ENCODE measurements around the gene ADIPOQ. TPM values are rescaled to one million over a fixed set of nuclear protein-coding genes. Genes with fewer than 3 reads are reported as not detected.
A peak's percentile ranks its signal among the peaks of the same experiment; 100 is the strongest.

Gene ADIPOQ
- total RNA-seq, 2 experiments from 2014 or later = not detected

DNA sequence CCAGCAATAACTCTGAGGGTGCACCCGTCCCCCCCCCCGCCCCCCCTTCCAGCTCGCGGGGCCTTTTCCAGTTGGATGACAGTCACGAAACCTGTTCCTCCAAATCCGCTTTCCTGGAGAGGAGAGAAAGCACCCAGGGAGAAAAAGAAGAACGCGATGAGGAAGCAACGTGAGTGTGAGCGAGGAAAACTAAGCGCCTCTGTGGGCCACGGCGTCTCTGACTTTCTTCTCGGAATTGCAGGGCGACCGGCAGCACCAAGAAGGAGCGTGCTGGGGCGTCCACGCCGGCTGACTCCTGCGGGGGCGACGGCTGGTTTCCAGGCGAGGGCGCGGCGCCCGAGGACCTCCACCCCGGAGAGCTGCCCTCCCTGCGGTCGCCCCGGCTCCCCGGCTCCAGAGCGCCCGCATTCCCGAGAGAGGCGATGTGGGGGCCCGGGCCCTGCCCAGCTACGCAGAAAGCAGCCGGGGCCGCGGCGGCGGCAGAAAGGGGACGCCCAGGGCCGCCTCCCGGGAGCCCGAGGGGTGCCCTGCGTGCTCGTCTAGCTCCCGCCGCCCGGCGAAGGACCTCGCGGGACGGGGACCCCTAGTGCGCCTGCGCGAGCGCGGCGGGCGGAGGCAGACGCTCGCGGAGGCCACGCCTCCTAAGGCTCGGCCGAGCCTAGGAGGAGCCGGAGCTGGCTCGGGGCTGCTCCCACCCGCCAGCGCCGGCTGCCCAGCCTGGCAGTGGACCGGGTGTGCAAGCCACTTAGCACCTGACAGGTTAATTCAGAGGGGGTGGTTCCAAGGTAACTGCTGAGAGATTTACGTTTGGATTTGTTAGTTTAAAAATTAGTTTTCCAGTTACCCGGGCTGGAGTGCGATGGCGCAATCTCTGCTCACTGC, 15.3 kb upstream of the ADIPOQ start:
- Mint-ChIP-seq H3K4me3 (peak overlapping the region; percentile 70), H3K27me3 (ENCODE audit: low read depth) (peaks cover 44% of the 10 kb centered on the region), H3K27ac (peak overlapping the region; percentile 72), H3K36me3 (ENCODE audit: low read depth) (no peaks in the 10 kb centered on the region), H3K4me1 (ENCODE audit: low read depth) (peaks cover 34% of the 10 kb centered on the region), H3K9me3 (ENCODE audit: insufficient read depth) (no peaks in the 10 kb centered on the region)
- DNase-seq (peak; percentile 87), ATAC-seq (peak; percentile 97)
- POLR2A ChIA-PET = interaction anchor here (0.5 to 5.9 kb wide), 11 partner anchors 19 to 312 kb away, joined by 3 to 54 read pairs (median 3); partner anchors contain the start of genes DNAJB11, EIF4A2, RPL39L and TBCCD1
- CTCF ChIA-PET = interaction anchor here (0.6 to 11.1 kb wide), 9 partner anchors 20 to 338 kb away, joined by 3 to 164 read pairs (median 5); partner anchors contain the start of genes AHSG, RFC4 and RPL39L

- H3K36me3 Mint-ChIP-seq (ENCODE audit: low read depth) = no peaks in the 10 kb centered on the region
- H3K27me3 Mint-ChIP-seq (ENCODE audit: low read depth) = peaks cover 51% of the 10 kb centered on the region
- ChIA-PET POLR2A (interaction anchor here (1.6 to 5.9 kb wide), 2 partner anchors 45 to 213 kb away, joined by 3 to 54 read pairs; partner anchors contain the start of gene EIF4A2), CTCF (interaction anchor here (1.3 to 2.2 kb wide), 3 partner anchors 21 to 311 kb away, joined by 3 to 9 read pairs (median 7); partner anchors contain the start of gene RPL39L)
- peaks cover 34% of the 10 kb centered on the region for H3K4me1 Mint-ChIP-seq (ENCODE audit: low read depth)
- H3K9me3 Mint-ChIP-seq (ENCODE audit: insufficient read depth) = no peaks in the 10 kb centered on the region
- no peak for ATAC-seq
- DNase-seq = no peak
- no peak overlapping the region for H3K4me3 Mint-ChIP-seq
- H3K27ac Mint-ChIP-seq = no peak overlapping the region
These were observed 14.2 kb upstream of the ADIPOQ start for GRCh38 chr3:186828340-186828739.

- Mint-ChIP-seq H3K36me3 (ENCODE audit: low read depth) (no peaks in the 10 kb centered on the region), H3K27ac (no peak overlapping the region), H3K4me1 (ENCODE audit: low read depth) (peaks cover 11% of the 10 kb centered on the region), H3K27me3 (ENCODE audit: low read depth) (peaks cover 57% of the 10 kb centered on the region), H3K4me3 (no peak overlapping the region), H3K9me3 (ENCODE audit: insufficient read depth) (no peaks in the 10 kb centered on the region)
- CTCF ChIA-PET = no interaction called here
- ATAC-seq (no peak), DNase-seq (no peak)
- POLR2A ChIA-PET = no interaction called here
These were observed 10.7 kb upstream of the ADIPOQ start for GRCh38 chr3:186831798-186832197.

DNA sequence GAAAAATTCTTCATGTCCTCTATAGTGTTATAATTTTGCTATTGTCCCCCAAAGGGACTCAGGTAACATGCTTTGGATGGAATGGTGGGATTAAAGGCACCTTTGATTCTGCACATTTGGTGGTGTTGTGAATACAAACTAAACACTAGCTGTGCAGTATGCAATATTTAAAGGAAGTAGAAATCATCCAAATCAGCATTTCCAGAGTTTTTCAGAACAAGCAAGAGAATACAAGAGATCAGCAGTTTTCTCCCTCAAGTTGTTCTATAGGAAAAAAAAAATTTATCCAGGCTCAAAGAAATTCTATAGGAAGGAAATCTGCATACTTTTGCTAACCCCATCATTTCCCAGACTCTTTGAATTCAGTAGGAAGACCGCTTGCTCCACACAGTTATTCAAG, 10.2 kb upstream of the ADIPOQ start:
- Mint-ChIP-seq H3K36me3 (ENCODE audit: low read depth) (no peaks in the 10 kb centered on the region), H3K4me1 (ENCODE audit: low read depth) (peaks cover 11% of the 10 kb centered on the region), H3K4me3 (no peak overlapping the region), H3K9me3 (ENCODE audit: insufficient read depth) (no peaks in the 10 kb centered on the region), H3K27ac (no peak overlapping the region), H3K27me3 (ENCODE audit: low read depth) (peaks cover 57% of the 10 kb centered on the region)
- ChIA-PET POLR2A (no interaction called here), CTCF (interaction anchor here (1.1 kb wide), 1 partner anchor 17 kb away, joined by 3 read pairs; no protein-coding TSS in a partner anchor)
- no peak for ATAC-seq
- no peak for DNase-seq

GRCh38 chr3:186839874-186840641, 2.5 kb upstream of the ADIPOQ start:
- no peak overlapping the region for H3K4me3 Mint-ChIP-seq
- no peaks in the 10 kb centered on the region for H3K4me1 Mint-ChIP-seq (ENCODE audit: low read depth)
- no peak overlapping the region for H3K27ac Mint-ChIP-seq
- H3K36me3 Mint-ChIP-seq (ENCODE audit: low read depth) = no peaks in the 10 kb centered on the region
- no peak for ATAC-seq
- peaks cover 12% of the 10 kb centered on the region for H3K27me3 Mint-ChIP-seq (ENCODE audit: low read depth)
- no peaks in the 10 kb centered on the region for H3K9me3 Mint-ChIP-seq (ENCODE audit: insufficient read depth)
- DNase-seq = peak; percentile 7
- ChIA-PET POLR2A (interaction anchor here (0.6 kb wide), 1 partner anchor 51 kb away, joined by 5 read pairs; no protein-coding TSS in a partner anchor), CTCF (interaction anchor here (2.1 kb wide), 1 partner anchor 10 kb away, joined by 7 read pairs; no protein-coding TSS in a partner anchor)

DNA sequence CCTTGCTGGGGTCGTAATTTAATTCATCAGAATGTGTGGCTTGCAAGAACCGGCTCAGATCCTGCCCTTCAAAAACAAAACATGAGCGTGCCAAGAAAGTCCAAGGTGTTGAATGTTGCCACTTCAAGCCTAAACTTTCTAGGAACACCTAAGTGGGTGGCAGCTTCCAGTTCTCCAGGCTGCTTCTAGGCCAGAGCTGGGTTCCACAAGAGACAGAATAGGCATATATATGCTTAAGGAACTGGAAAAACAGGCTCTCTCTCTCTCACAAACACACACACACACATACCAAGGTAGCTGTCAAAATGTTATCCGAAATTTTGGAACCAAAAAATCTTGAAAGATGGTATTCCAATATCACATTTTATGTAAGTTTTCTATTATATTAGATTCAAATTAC, 890 bp upstream of the ADIPOQ start:
- DNase-seq (peak; percentile 9), ATAC-seq (no peak)
- H3K36me3 Mint-ChIP-seq (ENCODE audit: low read depth) = no peaks in the 10 kb centered on the region
- H3K4me3 Mint-ChIP-seq = no peak overlapping the region
- ChIA-PET CTCF (no interaction called here), POLR2A (interaction anchor here (0.6 kb wide), 1 partner anchor 298 kb away, joined by 3 read pairs; no protein-coding TSS in a partner anchor)
- H3K4me1 Mint-ChIP-seq (ENCODE audit: low read depth) = no peaks in the 10 kb centered on the region
- no peak overlapping the region for H3K27ac Mint-ChIP-seq
- peaks cover 14% of the 10 kb centered on the region for H3K27me3 Mint-ChIP-seq (ENCODE audit: low read depth)
- no peaks in the 10 kb centered on the region for H3K9me3 Mint-ChIP-seq (ENCODE audit: insufficient read depth)

- no peaks in the 10 kb centered on the region for H3K9me3 Mint-ChIP-seq (ENCODE audit: insufficient read depth)
- no peak for DNase-seq
- CTCF ChIA-PET = no interaction called here
- H3K27me3 Mint-ChIP-seq (ENCODE audit: low read depth) = peaks cover 16% of the 10 kb centered on the region
- no peaks in the 10 kb centered on the region for H3K36me3 Mint-ChIP-seq (ENCODE audit: low read depth)
- no peak overlapping the region for H3K27ac Mint-ChIP-seq
- H3K4me3 Mint-ChIP-seq = no peak overlapping the region
- no peak for ATAC-seq
- peaks cover 2% of the 10 kb centered on the region for H3K4me1 Mint-ChIP-seq (ENCODE audit: low read depth)
- POLR2A ChIA-PET = no interaction called here
These were observed 526 bp downstream of the ADIPOQ start for GRCh38 chr3:186843039-186843432.

DNA sequence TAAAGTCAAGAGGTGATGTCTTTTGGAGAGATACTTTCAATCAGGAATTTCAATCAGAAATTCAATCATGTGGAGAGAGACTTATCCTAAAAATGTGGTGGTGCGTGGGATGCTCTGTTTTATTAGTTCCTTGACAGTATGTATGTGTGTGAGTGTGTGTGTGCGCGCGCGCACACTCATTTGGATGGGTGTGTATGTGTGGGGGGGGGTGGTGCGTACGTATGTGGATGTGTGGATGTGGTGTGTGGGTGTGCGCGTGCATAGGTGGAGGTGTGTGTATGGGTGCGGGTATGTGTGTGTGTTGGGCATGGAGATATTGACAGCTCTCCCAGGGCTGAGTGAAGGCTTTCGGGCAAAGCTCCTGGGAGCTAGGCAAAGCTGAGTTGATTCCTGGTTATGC, 2.4 kb downstream of the ADIPOQ start:
- H3K36me3 Mint-ChIP-seq (ENCODE audit: low read depth) = no peaks in the 10 kb centered on the region
- POLR2A ChIA-PET = no interaction called here
- H3K4me1 Mint-ChIP-seq (ENCODE audit: low read depth) = peaks cover 7% of the 10 kb centered on the region
- H3K9me3 Mint-ChIP-seq (ENCODE audit: insufficient read depth) = no peaks in the 10 kb centered on the region
- ATAC-seq = no peak
- DNase-seq = no peak
- no peak overlapping the region for H3K4me3 Mint-ChIP-seq
- CTCF ChIA-PET = interaction anchor here (1.3 to 1.4 kb wide), 2 partner anchors 269 to 295 kb away, joined by 3 to 5 read pairs; partner anchors contain the start of gene RPL39L
- no peak overlapping the region for H3K27ac Mint-ChIP-seq
- H3K27me3 Mint-ChIP-seq (ENCODE audit: low read depth) = peaks cover 16% of the 10 kb centered on the region

DNA sequence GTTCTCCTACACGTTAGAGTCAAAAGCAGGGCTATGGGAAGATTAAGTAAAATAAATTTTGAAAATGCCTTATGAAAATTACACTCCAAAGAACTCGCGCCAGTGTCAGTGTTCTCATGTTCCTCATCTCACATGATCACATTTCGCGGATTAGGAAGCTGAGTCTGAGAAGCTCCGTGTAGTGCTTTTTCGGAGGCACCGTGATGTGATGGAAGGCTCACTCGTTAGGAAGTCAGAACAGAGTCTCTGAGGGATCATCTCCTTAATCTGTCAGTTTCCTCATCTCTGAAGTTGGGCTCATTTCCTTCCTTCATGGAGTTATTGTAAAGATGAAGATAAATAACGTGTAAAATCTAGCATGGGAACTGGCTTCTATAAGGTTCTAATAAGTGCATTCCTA, 3.2 kb downstream of the ADIPOQ start:
- H3K4me1 Mint-ChIP-seq (ENCODE audit: low read depth) = peaks cover 7% of the 10 kb centered on the region
- H3K27ac Mint-ChIP-seq = no peak overlapping the region
- peaks cover 16% of the 10 kb centered on the region for H3K27me3 Mint-ChIP-seq (ENCODE audit: low read depth)
- DNase-seq (peak; percentile 12), ATAC-seq (no peak)
- CTCF ChIA-PET = interaction anchor here (0.7 to 1.3 kb wide), 3 partner anchors 224 to 294 kb away, joined by 3 to 5 read pairs (median 3); partner anchors contain the start of gene RPL39L
- H3K36me3 Mint-ChIP-seq (ENCODE audit: low read depth) = no peaks in the 10 kb centered on the region
- POLR2A ChIA-PET = no interaction called here
- H3K4me3 Mint-ChIP-seq = no peak overlapping the region
- no peaks in the 10 kb centered on the region for H3K9me3 Mint-ChIP-seq (ENCODE audit: insufficient read depth)

GRCh38 chr3:186847437-186847836, 4.9 kb downstream of the ADIPOQ start:
- DNase-seq = no peak
- Mint-ChIP-seq H3K27ac (no peak overlapping the region), H3K4me3 (no peak overlapping the region), H3K4me1 (ENCODE audit: low read depth) (peaks cover 10% of the 10 kb centered on the region), H3K9me3 (ENCODE audit: insufficient read depth) (no peaks in the 10 kb centered on the region), H3K27me3 (ENCODE audit: low read depth) (peaks cover 16% of the 10 kb centered on the region), H3K36me3 (ENCODE audit: low read depth) (no peaks in the 10 kb centered on the region)
- POLR2A ChIA-PET = no interaction called here
- CTCF ChIA-PET = interaction anchor here (0.7 to 3.1 kb wide), 5 partner anchors 69 to 318 kb away, joined by 3 to 35 read pairs (median 5); partner anchors contain the start of gene RPL39L
- ATAC-seq = no peak

DNA sequence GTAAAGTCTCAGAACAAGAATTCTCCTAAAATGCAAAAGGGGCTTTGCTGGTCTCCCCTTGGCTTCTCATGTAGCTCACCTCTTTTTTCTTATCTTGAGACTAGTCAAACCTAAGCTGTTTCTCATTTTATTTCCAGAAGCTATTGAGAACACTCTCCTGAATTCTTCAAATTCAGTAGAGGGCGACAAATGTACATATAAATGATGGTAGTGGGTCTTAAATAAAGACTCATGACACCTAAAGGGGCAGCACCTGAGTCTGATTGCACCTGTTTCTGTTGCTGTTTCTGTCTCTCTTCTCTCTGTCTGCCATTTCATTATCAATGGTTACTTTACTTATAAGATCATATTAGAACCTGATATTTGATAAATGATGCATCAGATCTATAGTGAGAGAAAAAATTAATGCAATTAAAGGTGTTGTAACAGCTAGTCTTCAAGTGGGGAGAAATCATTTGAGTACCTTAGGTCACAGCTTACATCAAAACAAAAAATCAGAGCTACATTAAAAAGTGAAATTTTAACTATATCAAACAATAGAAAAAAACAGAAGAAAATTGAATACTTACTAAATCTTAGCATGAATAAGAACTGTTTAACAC, 7.0 kb downstream of the ADIPOQ start:
- CTCF ChIA-PET = interaction anchor here (0.6 to 4.3 kb wide), 71 partner anchors 10 to 906 kb away, joined by 3 to 78 read pairs (median 4); partner anchors contain the start of genes RPL39L and ST6GAL1
- H3K4me3 Mint-ChIP-seq = no peak overlapping the region
- POLR2A ChIA-PET = interaction anchor here (0.6 to 1.6 kb wide), 6 partner anchors 23 to 264 kb away, joined by 3 to 9 read pairs (median 4); no protein-coding TSS in a partner anchor
- no peaks in the 10 kb centered on the region for H3K9me3 Mint-ChIP-seq (ENCODE audit: insufficient read depth)
- H3K27me3 Mint-ChIP-seq (ENCODE audit: low read depth) = peaks cover 14% of the 10 kb centered on the region
- H3K27ac Mint-ChIP-seq = no peak overlapping the region
- no peaks in the 10 kb centered on the region for H3K36me3 Mint-ChIP-seq (ENCODE audit: low read depth)
- no peak for DNase-seq
- H3K4me1 Mint-ChIP-seq (ENCODE audit: low read depth) = peaks cover 10% of the 10 kb centered on the region
- peak; percentile 75 for ATAC-seq
